ENCODE results near the gene BZW2. TPM values are rescaled to one million over a fixed set of nuclear protein-coding genes. Genes with fewer than 3 reads are reported as not detected.
A peak's percentile ranks its signal among the peaks of the same experiment; 100 is the strongest.

The BZW2 gene
- total and polyA plus RNA-seq, 2 experiments from 2014 or later, result 54.1 to 60.9 TPM

- Histone ChIP-seq H3K9me3 (ENCODE audit: low read depth) (no peaks in the 10 kb centered on the region), H3K36me3 (ENCODE audit: low read depth) (no peaks in the 10 kb centered on the region), H3K9me2 (ENCODE audit: insufficient read depth) (no peaks in the 10 kb centered on the region), H3K79me2 (ENCODE audit: insufficient read depth) (no peaks in the 10 kb centered on the region), H3K4me2 (ENCODE audit: unreplicated experiment) (no peak overlapping the region), H3K9ac (no peak overlapping the region), H2AFZ (no peak overlapping the region), H3K4me1 (ENCODE audit: insufficient read depth) (peaks cover 13% of the 10 kb centered on the region), H4K20me1 (ENCODE audit: insufficient read depth) (no peaks in the 10 kb centered on the region), H3K4me3 (no peak overlapping the region), H3F3A (ENCODE audit: insufficient read depth) (no peaks in the 10 kb centered on the region), H3K27ac (no peak overlapping the region), H3K27me3 (replicated peaks; ENCODE audit: insufficient read depth) (no peaks in the 10 kb centered on the region)
- 45 to 91% methylated on average over 1 of the region's 1 CpG for WGBS, 2 experiments (ENCODE audit: low coverage in 1 of 2, low lambda C conversion rate in 2 of 2, missing lambda C conversion rate in 2 of 2)
- no peak for DNase-seq
- TF ChIP-seq EZH2phosphoT487 (IDR thresholded peaks at IDR 0.05; ENCODE audit: insufficient read depth, low read depth) (no peak), EZH2 (IDR thresholded peaks at IDR 0.05; ENCODE audit: insufficient read depth, poor library complexity, severe bottlenecking) (no peak)
- in situ Hi-C loops (cut with MboI), result no loop called here
Measured at GRCh38 chr7:16747102-16747501, 101.1 kb downstream of the BZW2 start.

- Histone ChIP-seq H3K27ac (no peak within 1 kb of the TSS), H3K36me3 (ENCODE audit: low read depth) (no peaks in the 10 kb centered on the region), H3K4me1 (ENCODE audit: insufficient read depth) (peaks cover 8% of the 10 kb centered on the region), H3K27me3 (replicated peaks; ENCODE audit: insufficient read depth) (no peaks in the 10 kb centered on the region), H3K9me3 (ENCODE audit: low read depth) (no peaks in the 10 kb centered on the region), H3K9ac (peak within 1 kb of the TSS; percentile 74), H4K20me1 (ENCODE audit: insufficient read depth) (no peaks in the 10 kb centered on the region), H3K9me2 (ENCODE audit: insufficient read depth) (no peaks in the 10 kb centered on the region), H2AFZ (peak within 1 kb of the TSS; percentile 87), H3K4me3 (peak within 1 kb of the TSS; percentile 75), H3F3A (ENCODE audit: insufficient read depth) (peaks cover 18% of the 10 kb centered on the region), H3K79me2 (ENCODE audit: insufficient read depth) (no peaks in the 10 kb centered on the region), H3K4me2 (ENCODE audit: unreplicated experiment) (peak within 1 kb of the TSS; percentile 76)
- in situ Hi-C loops (cut with MboI), result no loop called here
- TF ChIP-seq EZH2 (IDR thresholded peaks at IDR 0.05; ENCODE audit: insufficient read depth, poor library complexity, severe bottlenecking), result no peak
- TF ChIP-seq EZH2phosphoT487 (IDR thresholded peaks at IDR 0.05; ENCODE audit: insufficient read depth, low read depth), result no peak
- 5 to 8% methylated on average over 29 to 48 of the region's 48 CpGs for WGBS, 2 experiments (ENCODE audit: low coverage in 1 of 2, low lambda C conversion rate in 2 of 2, missing lambda C conversion rate in 2 of 2)
- peak; percentile 80 for DNase-seq
Measured at GRCh38 chr7:16753102-16753931, 107.3 kb downstream of the BZW2 start, which contains the start of gene TSPAN13. Gene TSPAN13, plus strand, starts transcription at chr7:16753755. Its CDS starts 213 bp downstream, at chr7:16753968.

GRCh38 chr7:16753932-16754855 lies 108.2 kb downstream of the BZW2 start:
- H4K20me1 ChIP-seq (ENCODE audit: insufficient read depth), result no peaks in the 10 kb centered on the region
- WGBS, 2 experiments (ENCODE audit: low coverage in 1 of 2, low lambda C conversion rate in 2 of 2, missing lambda C conversion rate in 2 of 2), result 7 to 9% methylated on average over 55 to 58 of the region's 58 CpGs
- in situ Hi-C loops (cut with MboI), result no loop called here
- H2AFZ ChIP-seq, result peak overlapping the region; percentile 87
- peaks cover 8% of the 10 kb centered on the region for H3K4me1 ChIP-seq (ENCODE audit: insufficient read depth)
- H3K9me3 ChIP-seq (ENCODE audit: low read depth), result no peaks in the 10 kb centered on the region
- peak overlapping the region; percentile 75 for H3K4me3 ChIP-seq
- H3K4me2 ChIP-seq (ENCODE audit: unreplicated experiment), result peak overlapping the region; percentile 76
- peaks cover 18% of the 10 kb centered on the region for H3F3A ChIP-seq (ENCODE audit: insufficient read depth)
- peak overlapping the region; percentile 74 for H3K9ac ChIP-seq
- no peak overlapping the region for H3K27ac ChIP-seq
- H3K27me3 ChIP-seq (replicated peaks; ENCODE audit: insufficient read depth), result no peaks in the 10 kb centered on the region
- DNase-seq, result peak; percentile 60
- H3K9me2 ChIP-seq (ENCODE audit: insufficient read depth), result no peaks in the 10 kb centered on the region
- no peak for TF ChIP-seq EZH2 (IDR thresholded peaks at IDR 0.05; ENCODE audit: insufficient read depth, poor library complexity, severe bottlenecking)
- no peak for TF ChIP-seq EZH2phosphoT487 (IDR thresholded peaks at IDR 0.05; ENCODE audit: insufficient read depth, low read depth)
- H3K79me2 ChIP-seq (ENCODE audit: insufficient read depth), result no peaks in the 10 kb centered on the region
- no peaks in the 10 kb centered on the region for H3K36me3 ChIP-seq (ENCODE audit: low read depth)

DNA sequence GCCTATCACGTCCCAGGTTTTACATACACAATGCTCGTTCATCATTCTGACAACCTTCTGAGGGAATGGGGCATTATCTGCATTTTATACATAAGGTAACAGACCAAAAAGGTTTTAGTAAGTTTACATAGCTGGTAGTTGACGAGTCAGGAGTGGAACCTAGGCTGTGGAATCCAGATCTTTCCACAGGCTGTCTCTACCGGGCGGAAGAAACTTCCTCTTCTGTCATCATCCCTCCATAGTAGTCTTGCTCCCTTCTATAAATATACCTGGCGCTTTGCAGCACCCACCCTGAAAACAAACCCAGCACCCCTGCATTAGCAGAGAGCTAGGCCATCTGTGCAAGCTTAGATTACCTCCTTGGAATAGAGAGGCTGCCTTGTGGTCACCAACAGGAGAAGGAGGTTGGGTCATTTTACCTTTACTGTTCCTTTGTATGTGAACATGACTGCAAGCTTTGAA lies 108.9 kb downstream of the BZW2 start:
- no peaks in the 10 kb centered on the region for H4K20me1 ChIP-seq (ENCODE audit: insufficient read depth)
- H3K9me2 ChIP-seq (ENCODE audit: insufficient read depth), result no peaks in the 10 kb centered on the region
- no peaks in the 10 kb centered on the region for H3K27me3 ChIP-seq (replicated peaks; ENCODE audit: insufficient read depth)
- H3K9ac ChIP-seq, result no peak overlapping the region; the same call in 1 of the 2 replicates
- peak; percentile 15 for DNase-seq
- 88 to 90% methylated on average over 6 of the region's 6 CpGs for WGBS, 2 experiments (ENCODE audit: low coverage in 1 of 2, low lambda C conversion rate in 2 of 2, missing lambda C conversion rate in 2 of 2)
- H3K36me3 ChIP-seq (ENCODE audit: low read depth), result no peaks in the 10 kb centered on the region
- H3K27ac ChIP-seq, result no peak overlapping the region
- peak overlapping the region; percentile 87 for H2AFZ ChIP-seq
- H3K9me3 ChIP-seq (ENCODE audit: low read depth), result no peaks in the 10 kb centered on the region
- H3K4me1 ChIP-seq (ENCODE audit: insufficient read depth), result peaks cover 8% of the 10 kb centered on the region
- H3K4me2 ChIP-seq (ENCODE audit: unreplicated experiment), result peak overlapping the region; percentile 76
- H3K79me2 ChIP-seq (ENCODE audit: insufficient read depth), result no peaks in the 10 kb centered on the region
- TF ChIP-seq EZH2phosphoT487 (IDR thresholded peaks at IDR 0.05; ENCODE audit: insufficient read depth, low read depth) (no peak), EZH2 (IDR thresholded peaks at IDR 0.05; ENCODE audit: insufficient read depth, poor library complexity, severe bottlenecking) (no peak)
- in situ Hi-C loops (cut with MboI), result no loop called here
- H3K4me3 ChIP-seq, result peak overlapping the region; percentile 75
- peaks cover 18% of the 10 kb centered on the region for H3F3A ChIP-seq (ENCODE audit: insufficient read depth)
